GM21717 (cell line): ENCODE data around the gene MAGEF1.
"Not testable (repeated sequence)": the region's sequence is repeated elsewhere in the genome, so short reads cannot be mapped to it uniquely, and the experiment has no call there.

ENCODE experiments used
- ATAC-seq: cut with Tn5 transposase; IDR thresholded peaks from one replicate; pipeline ENCODE4 v1.9.1; 2021; ENCODE audit warnings: mild to moderate bottlenecking, moderate library complexity; ENCODE audit not compliant: unreplicated experiment

The MAGEF1 gene

GRCh38 chr3:184742676-184743135, 30.8 kb upstream of the MAGEF1 start:
- ATAC-seq: no peak

GRCh38 chr3:184741798-184742675, 30.2 kb upstream of the MAGEF1 start:
- ATAC-seq: no peak

GRCh38 chr3:184741259-184741556, 29.3 kb upstream of the MAGEF1 start:
- ATAC-seq: no peak

- ATAC-seq: no peak
Observed at GRCh38 chr3:184740509-184741258, 28.8 kb upstream of the MAGEF1 start.

GRCh38 chr3:184739594-184740505, 28.0 kb upstream of the MAGEF1 start:
- no peak for ATAC-seq

- ATAC-seq: no peak
Observed at GRCh38 chr3:184738982-184739381, 27.1 kb upstream of the MAGEF1 start.

- ATAC-seq: no peak
Observed at GRCh38 chr3:184738506-184738890, 26.6 kb upstream of the MAGEF1 start.

GRCh38 chr3:184737641-184738505, 26.0 kb upstream of the MAGEF1 start:
- no peak for ATAC-seq

GRCh38 chr3:184737063-184737462, 25.2 kb upstream of the MAGEF1 start:
- no peak for ATAC-seq

GRCh38 chr3:184734903-184735701, 23.2 kb upstream of the MAGEF1 start:
- no peak for ATAC-seq

GRCh38 chr3:184733971-184734608, 22.2 kb upstream of the MAGEF1 start:
- ATAC-seq: no peak

- ATAC-seq: no peak
Observed at GRCh38 chr3:184733181-184733580, 21.3 kb upstream of the MAGEF1 start.

- ATAC-seq: no peak
Observed at GRCh38 chr3:184731786-184732537, 20.1 kb upstream of the MAGEF1 start.

GRCh38 chr3:184730924-184731323, 19.1 kb upstream of the MAGEF1 start:
- ATAC-seq: no peak

GRCh38 chr3:184729154-184729553, 17.3 kb upstream of the MAGEF1 start:
- ATAC-seq: not testable (repeated sequence)

- no peak for ATAC-seq
Observed at GRCh38 chr3:184728010-184728527, 16.2 kb upstream of the MAGEF1 start.

- ATAC-seq: no peak
Observed at GRCh38 chr3:184727357-184728009, 15.6 kb upstream of the MAGEF1 start.
